GM12878 (cell line): ENCODE data around the gene MGRN1. TPM values are rescaled to one million over a fixed set of nuclear protein-coding genes. Genes with fewer than 3 reads are reported as not detected.

Experiments used
- ATAC-seq: fragments of 200-7000 bp; cut with Tn5 transposase; 3 replicates; pipeline ENCODE4 v1.9.1; 2020; ENCODE audit warnings: mild to moderate bottlenecking, moderate library complexity
- BruUV-seq: library from RNA; stranded (reverse); fragments of 400-500 nt; replicated peaks from 2 replicates; lab custom pipeline; 2021; lab: Mats Ljungman, UMichigan
- CTCF ChIA-PET: fragments of 300-600 bp; sonication (Branson Sonifier 250); formaldehyde crosslinking; extraction: SDS; loops from one replicate; lab custom pipeline; 2021; ENCODE audit warnings: inconsistent platforms; lab: Yijun Ruan, JAX
- POLR2A ChIA-PET: fragments of 350-600 bp; formaldehyde crosslinking; extraction: SDS; loops from one replicate; lab custom pipeline; 2021; ENCODE audit warnings: inconsistent platforms; lab: Charles Lee
- RAD21 ChIA-PET: fragments of 300-600 bp; sonication (Branson Sonifier 250); formaldehyde crosslinking; loops from one replicate; lab custom pipeline; 2023; ENCODE audit warnings: antibody characterized with exemption; ENCODE audit not compliant: unreplicated experiment; lab: Charles Lee
- SMC1A ChIA-PET: fragments of 300-600 bp; sonication (Branson Sonifier 250); formaldehyde crosslinking; loops from one replicate; lab custom pipeline; 2023; ENCODE audit not compliant: unreplicated experiment, uncharacterized antibody; lab: Charles Lee
- DNase-seq: peaks from one replicate; pipeline ENCODE4 v3.0.0-alpha.2; 2011; ENCODE audit warnings: low read depth, low spot score
- FAIRE-seq: peaks from 3 replicates; lab custom pipeline; 2011; peaks lifted over from hg19 to GRCh38; lab: Jason Lieb, UNC
- H2AFZ ChIP-seq: 2 replicates; pipeline ENCODE4 v1.6.0; 2011; ENCODE audit warnings: low read depth, low read length, control low read depth; ENCODE audit not compliant: control insufficient read depth
- H3K27ac ChIP-seq: 2 replicates; pipeline ENCODE4 v1.5.1; 2011; ENCODE audit warnings: control low read depth; ENCODE audit not compliant: control insufficient read depth, insufficient read depth
- H3K27me3 ChIP-seq, 2 experiments: replicated peaks in 1 of 2; 2 replicates each; pipeline versions ENCODE4 v1.6.0 to v1.6.1; 2011; ENCODE audit warnings: low read length in 1 of 2; ENCODE audit not compliant: control insufficient read depth in 2 of 2, insufficient read depth in 2 of 2
- H3K36me3 ChIP-seq, 2 experiments: 2 replicates each; pipeline ENCODE4 v1.5.1; 2011; ENCODE audit warnings: low read length in 1 of 2; ENCODE audit not compliant: control insufficient read depth in 2 of 2, insufficient read depth in 2 of 2
- H3K4me1 ChIP-seq: 2 replicates; pipeline ENCODE4 v1.6.1; 2011; ENCODE audit warnings: mild to moderate bottlenecking, low read length, moderate library complexity, mixed read lengths; ENCODE audit not compliant: control insufficient read depth, insufficient read depth
- H3K4me2 ChIP-seq: 2 replicates; pipeline ENCODE4 v1.6.0; 2011; ENCODE audit warnings: control low read depth; ENCODE audit not compliant: control insufficient read depth, insufficient read depth
- H3K4me3 ChIP-seq: fragments of 200-600 bp; sonication (generic); 2 replicates; pipeline ENCODE4 v1.5.1; 2016
- H3K79me2 ChIP-seq: 2 replicates; pipeline ENCODE4 v1.6.0; 2011; ENCODE audit warnings: low read length; ENCODE audit not compliant: control insufficient read depth, insufficient read depth
- H3K9ac ChIP-seq: 2 replicates; pipeline ENCODE4 v1.8.0; 2011; ENCODE audit warnings: low read length, control low read depth, mixed read lengths; ENCODE audit not compliant: control insufficient read depth, insufficient read depth
- H3K9me3 ChIP-seq: replicated peaks from 3 replicates; pipeline ENCODE4 v1.5.1; 2011; ENCODE audit warnings: mild to moderate bottlenecking, low read length; ENCODE audit not compliant: control insufficient read depth, insufficient read depth
- H4K20me1 ChIP-seq: 2 replicates; pipeline ENCODE4 v1.6.0; 2011; ENCODE audit not compliant: control insufficient read depth, insufficient read depth
- WGBS: methylation state at CpG from one replicate; pipeline ENCODE4 v1.1.6; 2016; ENCODE audit warnings: low lambda C conversion rate; ENCODE audit not compliant: insufficient replicate concordance, insufficient coverage; ENCODE audit errors: missing lambda C conversion rate; 5-methylcytosine and 5-hydroxymethylcytosine counted together
- in situ Hi-C: fragments of 300-500 bp; cut with MboI; formaldehyde crosslinking; loops from 9 replicates; pipeline ENCODE4 v1.14.3; 2018; ENCODE audit warnings: mixed read lengths
- intact Hi-C: fragments of 100-400 bp; cut with micrococcal nuclease; formaldehyde crosslinking; loops from one replicate; pipeline ENCODE4 v1.14.2; 2022; ENCODE audit not compliant: unreplicated experiment
- polyA plus RNA-seq, 11 experiments: library from polyadenylated mRNA; depleted of rRNA in 4 of 11; unstranded in 6 of 11; stranded (reverse) in 5 of 11; fragments of >200 nt; fragmentation: Nextera tagmentation in 4 of 11; fragmentation: Illumina TruSeq in 1 of 11; extraction: Ambion mirVana in 4 of 11; extraction: Trizol in 1 of 11; gene quantifications; 1 replicate in 1 of 11; 2 replicates in 10 of 11; pipeline versions ENCODE4 v1.2.1 to v1.2.3, GENCODE V29; 2011 to 2016; ENCODE audit warnings: inconsistent platforms in 2 of 11, missing spikeins in 2 of 11, low read depth in 1 of 11
- total RNA-seq, 4 experiments: library from RNA; depleted of rRNA in 3 of 4; stranded (reverse); fragments of >200 nt in 3 of 4; fragmentation: Illumina TruSeq in 1 of 4; extraction: Trizol in 1 of 4; gene quantifications; 2 replicates each; pipeline versions ENCODE4 v1.2.1 to v1.2.3, GENCODE V29; 2013 to 2021
- TF ChIP-seq, protein P1 (sequence below): fragments of 450-650 bp; IDR thresholded peaks from 2 replicates; pipeline ENCODE4 v1.6.1; 2017; ENCODE audit warnings: mild to moderate bottlenecking, moderate library complexity

MGRN1 gene
- total and polyA plus RNA-seq, 10 of the 15 experiments (the other 5 are each of a cell fraction or from before 2014, with no cell fraction given) = 0.35 to 86.7 (median 14.6) TPM

DNA sequence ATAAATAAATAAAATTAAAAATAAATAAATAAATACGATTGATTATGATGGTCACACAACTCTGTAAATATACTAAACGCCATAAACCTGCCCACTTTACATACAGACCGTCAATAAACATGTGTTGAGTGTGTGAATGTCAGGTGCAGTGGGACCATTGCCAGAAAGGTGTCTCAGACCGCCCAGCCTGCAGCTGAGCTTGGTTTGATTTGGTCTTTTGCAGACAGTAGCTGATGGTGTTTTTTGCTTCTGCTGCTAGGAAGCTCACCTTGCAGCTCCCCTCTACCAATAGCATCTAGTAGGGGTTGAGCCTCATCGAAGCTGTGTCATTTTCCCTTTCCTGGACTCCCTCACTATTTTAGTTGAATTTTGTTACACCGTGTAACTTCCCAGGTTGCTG is 33.4 kb upstream of the MGRN1 start:
- Histone ChIP-seq H3K36me3 (no peaks in the 10 kb centered on the region), H2AFZ (no peak overlapping the region), H3K27me3 (no peaks in the 10 kb centered on the region; a peak in 2 of 4 replicates), H4K20me1 (no peaks in the 10 kb centered on the region), H3K4me3 (no peak overlapping the region), H3K9me3 (peaks cover 8% of the 10 kb centered on the region; the same call in 2 of the 3 replicates), H3K4me2 (no peak overlapping the region), H3K79me2 (no peaks in the 10 kb centered on the region), H3K4me1 (no peaks in the 10 kb centered on the region), H3K27ac (no peak overlapping the region), H3K9ac (no peak overlapping the region)
- TF ChIP-seq, protein P1, sequence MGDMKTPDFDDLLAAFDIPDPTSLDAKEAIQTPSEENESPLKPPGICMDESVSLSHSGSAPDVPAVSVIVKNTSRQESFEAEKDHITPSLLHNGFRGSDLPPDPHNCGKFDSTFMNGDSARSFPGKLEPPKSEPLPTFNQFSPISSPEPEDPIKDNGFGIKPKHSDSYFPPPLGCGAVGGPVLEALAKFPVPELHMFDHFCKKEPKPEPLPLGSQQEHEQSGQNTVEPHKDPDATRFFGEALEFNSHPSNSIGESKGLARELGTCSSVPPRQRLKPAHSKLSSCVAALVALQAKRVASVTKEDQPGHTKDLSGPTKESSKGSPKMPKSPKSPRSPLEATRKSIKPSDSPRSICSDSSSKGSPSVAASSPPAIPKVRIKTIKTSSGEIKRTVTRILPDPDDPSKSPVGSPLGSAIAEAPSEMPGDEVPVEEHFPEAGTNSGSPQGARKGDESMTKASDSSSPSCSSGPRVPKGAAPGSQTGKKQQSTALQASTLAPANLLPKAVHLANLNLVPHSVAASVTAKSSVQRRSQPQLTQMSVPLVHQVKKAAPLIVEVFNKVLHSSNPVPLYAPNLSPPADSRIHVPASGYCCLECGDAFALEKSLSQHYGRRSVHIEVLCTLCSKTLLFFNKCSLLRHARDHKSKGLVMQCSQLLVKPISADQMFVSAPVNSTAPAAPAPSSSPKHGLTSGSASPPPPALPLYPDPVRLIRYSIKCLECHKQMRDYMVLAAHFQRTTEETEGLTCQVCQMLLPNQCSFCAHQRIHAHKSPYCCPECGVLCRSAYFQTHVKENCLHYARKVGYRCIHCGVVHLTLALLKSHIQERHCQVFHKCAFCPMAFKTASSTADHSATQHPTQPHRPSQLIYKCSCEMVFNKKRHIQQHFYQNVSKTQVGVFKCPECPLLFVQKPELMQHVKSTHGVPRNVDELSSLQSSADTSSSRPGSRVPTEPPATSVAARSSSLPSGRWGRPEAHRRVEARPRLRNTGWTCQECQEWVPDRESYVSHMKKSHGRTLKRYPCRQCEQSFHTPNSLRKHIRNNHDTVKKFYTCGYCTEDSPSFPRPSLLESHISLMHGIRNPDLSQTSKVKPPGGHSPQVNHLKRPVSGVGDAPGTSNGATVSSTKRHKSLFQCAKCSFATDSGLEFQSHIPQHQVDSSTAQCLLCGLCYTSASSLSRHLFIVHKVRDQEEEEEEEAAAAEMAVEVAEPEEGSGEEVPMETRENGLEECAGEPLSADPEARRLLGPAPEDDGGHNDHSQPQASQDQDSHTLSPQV = no peak
- ATAC-seq (no peak), FAIRE-seq (no peak), DNase-seq (no peak)
- 25% methylated on average over 6 of the region's 6 CpGs for whole genome bisulfite sequencing
- CTCF ChIA-PET = interaction anchor here (0.6 to 1.1 kb wide), 3 partner anchors 86 to 420 kb away, joined by 3 to 4 read pairs (median 4); no protein-coding TSS in a partner anchor
- SMC1A ChIA-PET = interaction anchor here (0.7 kb wide), 1 partner anchor 496 kb away, joined by 3 read pairs; no protein-coding TSS in a partner anchor
- RAD21 ChIA-PET = no interaction called here
- POLR2A ChIA-PET = interaction anchor here (0.6 kb wide), 1 partner anchor 113 kb away, joined by 3 read pairs; no protein-coding TSS in a partner anchor
- intact Hi-C loops (no loop called here), in situ Hi-C loops (loop anchor here (10.0 kb wide), 1 partner anchor 56 kb away; the partner anchor contains the start of gene CDIP1)
- no TSS peak for BruUV-seq
